HG03460 (cell line): ENCODE data around the gene DRGX.

Source experiments
- ATAC-seq: cut with Tn5 transposase; IDR thresholded peaks from one replicate; pipeline ENCODE4 v1.9.1; 2021; ENCODE audit not compliant: unreplicated experiment

The DRGX gene

DNA sequence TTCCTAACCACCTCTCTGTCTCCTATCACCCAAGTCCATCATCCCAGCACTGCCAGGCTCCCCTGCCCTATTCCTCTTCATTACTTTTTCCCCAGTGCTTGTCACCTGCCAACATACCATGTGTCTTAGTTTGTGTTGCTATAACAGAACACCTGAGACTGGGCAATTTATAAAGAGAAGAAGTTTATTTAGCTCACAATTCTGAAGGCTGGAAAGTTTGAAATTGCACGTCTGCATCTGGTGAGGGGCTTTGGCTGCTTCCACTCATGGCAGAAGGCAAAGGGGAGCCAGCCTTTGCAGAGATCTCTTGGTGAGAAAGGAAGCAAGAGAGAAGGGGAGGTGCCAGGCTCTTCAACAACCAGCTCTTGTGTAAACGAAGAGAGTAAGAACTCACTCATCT is 47.3 kb downstream of the DRGX start:
- ATAC-seq: no peak

DNA sequence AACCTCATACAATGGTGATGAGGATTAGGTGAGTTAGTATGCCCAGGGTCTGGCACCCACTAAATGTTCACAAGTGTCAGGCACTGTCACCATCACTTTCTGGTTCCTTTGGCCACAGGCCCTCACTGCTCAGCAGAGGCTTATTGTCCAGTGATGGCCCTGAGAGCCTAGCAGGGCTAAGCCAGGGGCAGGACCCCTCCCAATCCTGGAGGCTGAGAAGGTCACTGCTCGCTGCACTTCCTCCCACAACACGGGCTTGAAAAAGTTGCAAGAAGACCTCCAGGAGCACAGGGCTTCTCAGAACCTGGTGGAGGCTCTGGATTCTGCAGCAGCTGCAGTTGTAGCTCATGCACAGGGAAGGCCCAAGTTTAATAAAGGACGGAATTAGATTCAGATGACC is 48.1 kb downstream of the DRGX start:
- ATAC-seq: no peak

DNA sequence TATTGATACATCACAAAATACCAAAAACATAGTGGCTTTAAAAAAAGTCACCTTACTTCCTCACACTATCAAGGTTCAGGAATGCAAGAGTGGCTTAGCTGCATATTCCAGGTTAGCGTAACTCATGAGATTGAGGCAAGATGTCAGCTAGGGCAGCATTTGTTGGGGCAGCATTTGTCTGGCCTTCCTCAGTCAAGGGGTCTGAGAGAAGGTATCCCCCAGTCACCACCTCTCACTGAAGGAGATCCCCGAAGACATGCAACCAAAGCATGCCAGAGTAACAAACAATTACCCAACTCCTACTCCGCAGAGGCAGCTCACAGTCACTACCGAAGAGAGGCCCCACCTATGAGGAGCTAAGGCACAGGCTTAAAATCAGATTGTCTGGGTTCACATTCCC is 48.5 kb downstream of the DRGX start:
- ATAC-seq: no peak

DNA sequence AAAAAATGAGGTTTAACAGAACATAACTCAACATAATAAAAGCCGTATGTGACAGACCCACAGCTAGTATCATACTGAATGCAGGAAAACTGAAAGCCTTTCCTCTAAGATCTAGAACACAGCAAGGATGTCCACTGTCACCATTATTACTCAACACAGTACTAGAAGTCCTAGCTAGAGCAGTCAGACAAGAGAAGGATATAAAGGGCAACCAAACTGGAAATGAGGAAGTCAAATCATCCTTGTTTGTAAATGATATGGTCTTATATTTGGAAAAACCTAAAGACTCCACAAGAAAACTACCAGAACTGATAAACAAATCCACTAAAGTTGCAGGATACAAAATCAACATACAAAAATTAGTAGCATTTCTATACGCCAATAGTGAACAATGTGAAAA is 51.0 kb downstream of the DRGX start:
- ATAC-seq: no peak

DNA sequence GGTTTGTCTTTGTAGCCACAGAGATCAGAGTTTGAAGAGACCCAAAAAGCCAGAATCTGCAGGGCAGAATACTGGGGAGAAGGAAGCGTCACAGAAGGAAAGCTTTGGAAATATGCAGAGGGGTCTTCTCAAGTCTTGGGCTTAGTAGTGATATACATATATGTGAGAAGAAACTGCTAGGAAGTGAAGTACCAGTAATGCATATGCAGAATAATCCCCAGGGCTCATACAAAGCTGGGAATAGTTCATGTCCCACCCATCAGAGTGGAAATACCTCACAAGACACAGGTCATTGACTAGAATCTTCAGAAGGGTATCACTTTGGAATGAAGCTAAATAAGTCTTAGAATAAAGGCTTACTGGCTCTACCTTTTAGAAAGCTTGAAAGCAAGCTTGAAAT is 57.3 kb downstream of the DRGX start:
- ATAC-seq: no peak

DNA sequence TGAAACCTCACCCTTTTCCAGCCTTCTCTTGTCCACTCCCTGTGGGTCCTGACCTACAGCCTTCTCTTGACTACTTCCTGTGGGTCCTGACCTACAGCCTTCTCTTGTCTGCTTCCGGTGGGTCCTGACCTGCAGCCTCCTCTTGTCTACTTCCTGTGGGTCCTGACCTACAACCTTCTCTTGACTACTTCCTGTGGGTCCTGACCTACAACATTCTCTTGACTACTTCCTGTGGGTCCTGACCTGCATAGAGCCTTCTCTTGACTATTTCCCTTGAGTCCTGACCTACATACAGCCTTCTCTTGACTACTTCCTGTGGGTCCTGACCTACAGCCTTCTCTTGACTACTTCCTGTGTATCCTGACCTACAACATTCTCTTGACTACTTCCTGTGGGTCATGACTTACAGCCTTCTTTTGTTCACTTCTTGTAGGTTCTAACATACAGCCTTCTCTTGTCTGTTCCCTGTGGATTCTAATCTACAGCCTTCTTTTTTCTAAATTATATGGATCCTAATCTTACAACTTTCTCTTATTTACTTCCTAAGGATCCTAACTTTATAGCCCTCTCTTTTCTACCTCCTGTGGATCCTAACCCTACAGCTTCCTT is 60.4 kb downstream of the DRGX start:
- ATAC-seq: no peak

DNA sequence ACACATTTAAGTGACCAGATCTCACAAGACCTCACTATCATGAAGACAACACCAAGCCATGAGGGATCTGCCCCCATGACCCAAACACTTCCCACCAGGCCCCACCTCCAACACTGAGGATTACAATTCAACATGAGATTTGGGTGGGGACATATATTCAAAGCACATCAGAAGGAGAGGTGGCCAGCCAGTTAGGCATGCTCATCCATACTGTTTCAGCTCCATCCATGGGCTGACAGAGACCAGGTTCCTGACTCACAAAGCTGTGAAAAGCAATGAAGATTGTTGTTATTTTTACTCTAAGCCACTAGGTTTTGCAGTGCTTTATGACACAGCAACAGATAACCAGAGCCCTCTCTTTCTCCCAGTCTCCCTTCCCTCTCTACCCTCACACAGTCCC is 60.9 kb downstream of the DRGX start:
- ATAC-seq: no peak

DNA sequence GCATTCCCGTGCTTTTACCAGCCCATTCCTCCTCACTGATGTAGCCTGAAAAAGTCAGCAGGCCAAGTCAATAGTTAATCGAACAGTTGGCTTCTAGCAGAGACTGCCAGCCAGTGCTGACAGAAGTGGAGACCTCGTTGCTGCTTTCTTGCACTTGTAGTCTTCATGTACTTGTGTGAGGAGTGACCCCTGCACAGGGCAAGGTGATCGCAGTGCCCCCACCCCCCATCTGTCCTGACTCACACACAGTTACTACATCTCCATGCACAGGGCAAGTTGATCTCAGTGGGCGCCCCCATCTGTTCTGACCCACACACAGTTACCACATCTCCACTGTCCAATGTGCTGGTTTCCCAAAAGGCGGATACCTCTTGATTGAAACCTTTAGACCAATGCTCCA is 62.7 kb downstream of the DRGX start:
- ATAC-seq: no peak

DNA sequence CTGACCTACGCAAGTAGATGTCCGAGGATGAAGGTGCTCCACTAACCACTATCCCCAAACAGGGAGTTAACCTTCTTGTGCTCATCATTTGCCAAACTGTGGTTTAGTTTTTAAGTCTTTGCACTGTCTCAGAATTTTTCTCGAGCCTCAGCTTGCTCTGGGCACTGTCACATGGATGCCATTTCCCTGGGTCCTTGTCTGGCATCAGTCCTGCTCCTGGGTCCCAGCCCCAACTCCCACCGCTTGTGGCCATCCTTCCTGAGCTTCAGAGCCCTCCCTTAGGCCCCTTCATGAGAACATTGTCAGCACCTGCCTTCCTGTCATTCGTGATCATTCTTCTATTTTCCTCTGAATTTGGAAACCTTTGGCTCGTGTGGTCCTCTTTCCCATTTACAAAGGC is 63.1 kb downstream of the DRGX start:
- ATAC-seq: no peak

DNA sequence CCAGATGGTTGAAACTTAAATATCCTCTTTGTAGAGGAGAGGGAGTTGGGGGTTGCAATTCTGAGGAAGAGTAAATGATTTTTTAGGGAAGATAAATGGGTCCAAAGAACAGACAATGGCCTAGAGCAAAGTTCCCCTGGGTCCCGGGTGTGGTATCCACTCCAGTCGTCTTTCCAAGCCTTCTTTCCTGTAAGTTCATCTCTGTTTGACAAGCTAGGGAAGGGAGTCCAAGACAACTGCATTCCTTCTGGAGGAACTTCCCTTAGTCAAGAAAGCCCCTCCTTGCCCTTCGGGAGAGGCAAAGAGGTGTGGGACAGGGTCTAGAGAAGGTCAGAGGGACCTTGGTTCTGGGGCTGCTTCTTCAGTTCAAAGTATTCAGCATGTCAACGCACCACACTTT is 63.6 kb downstream of the DRGX start:
- no peak for ATAC-seq

DNA sequence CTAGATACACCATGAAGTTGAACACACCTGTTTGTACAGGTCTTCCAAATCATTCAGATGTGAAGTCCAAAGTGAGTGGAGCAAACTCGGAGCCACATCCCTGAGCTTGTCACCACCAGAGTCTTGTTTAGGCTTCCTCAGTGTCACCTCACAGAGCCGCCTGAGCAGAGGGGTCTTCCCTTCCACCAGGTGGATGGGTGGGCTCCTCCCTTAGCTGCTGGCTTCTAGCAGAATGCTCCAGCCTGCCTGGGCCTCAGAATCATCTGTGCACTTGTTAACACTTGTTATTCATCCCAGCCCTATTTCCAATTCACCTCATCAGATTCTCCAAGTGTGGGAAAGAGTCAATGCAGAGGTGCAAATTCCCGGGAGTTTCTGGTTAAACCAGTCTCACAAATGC is 64.5 kb downstream of the DRGX start:
- no peak for ATAC-seq

DNA sequence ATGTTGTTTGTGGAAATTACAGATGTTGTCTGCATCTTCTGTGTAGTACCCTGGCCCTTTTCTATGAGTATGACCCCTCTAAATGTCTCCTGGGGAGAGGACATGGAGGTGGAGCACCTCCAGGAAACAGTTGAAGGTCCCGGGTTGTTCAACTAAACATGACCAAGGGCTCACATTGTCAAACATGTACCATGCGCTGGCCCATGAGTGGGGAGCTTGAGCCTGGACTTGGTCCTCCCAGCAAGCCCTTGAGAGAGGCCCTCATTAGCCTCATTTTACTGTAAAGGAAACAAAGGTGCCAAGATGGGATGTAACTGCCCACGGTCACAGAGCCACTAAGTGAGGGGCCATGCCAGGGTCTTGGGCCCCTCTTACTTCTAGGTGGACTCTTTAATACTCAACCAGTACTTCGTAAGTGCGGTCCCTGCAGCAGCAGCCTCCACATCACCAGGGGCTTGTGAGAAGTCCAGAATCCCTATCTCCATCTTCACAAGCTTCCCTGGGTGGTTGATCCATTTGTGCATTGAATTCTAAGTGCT is 65.7 kb downstream of the DRGX start:
- ATAC-seq: no peak

DNA sequence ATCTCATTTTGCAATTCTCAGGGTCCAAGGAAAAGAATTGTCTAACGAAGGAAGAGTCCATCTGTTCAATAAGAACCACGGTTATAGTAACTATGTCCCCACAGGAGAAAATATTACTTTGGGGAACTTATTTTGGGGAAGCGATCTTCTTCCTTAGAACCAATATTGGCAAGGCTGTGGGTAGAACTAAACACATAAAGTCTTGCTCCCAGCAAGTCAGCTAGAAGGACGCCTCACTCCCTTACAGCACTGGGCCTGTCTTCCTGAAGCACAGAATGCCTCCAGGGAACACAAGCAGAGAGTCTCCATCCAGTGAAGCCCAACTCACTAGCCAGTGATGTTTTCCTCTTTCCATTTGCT is 66.8 kb downstream of the DRGX start:
- no peak for ATAC-seq

DNA sequence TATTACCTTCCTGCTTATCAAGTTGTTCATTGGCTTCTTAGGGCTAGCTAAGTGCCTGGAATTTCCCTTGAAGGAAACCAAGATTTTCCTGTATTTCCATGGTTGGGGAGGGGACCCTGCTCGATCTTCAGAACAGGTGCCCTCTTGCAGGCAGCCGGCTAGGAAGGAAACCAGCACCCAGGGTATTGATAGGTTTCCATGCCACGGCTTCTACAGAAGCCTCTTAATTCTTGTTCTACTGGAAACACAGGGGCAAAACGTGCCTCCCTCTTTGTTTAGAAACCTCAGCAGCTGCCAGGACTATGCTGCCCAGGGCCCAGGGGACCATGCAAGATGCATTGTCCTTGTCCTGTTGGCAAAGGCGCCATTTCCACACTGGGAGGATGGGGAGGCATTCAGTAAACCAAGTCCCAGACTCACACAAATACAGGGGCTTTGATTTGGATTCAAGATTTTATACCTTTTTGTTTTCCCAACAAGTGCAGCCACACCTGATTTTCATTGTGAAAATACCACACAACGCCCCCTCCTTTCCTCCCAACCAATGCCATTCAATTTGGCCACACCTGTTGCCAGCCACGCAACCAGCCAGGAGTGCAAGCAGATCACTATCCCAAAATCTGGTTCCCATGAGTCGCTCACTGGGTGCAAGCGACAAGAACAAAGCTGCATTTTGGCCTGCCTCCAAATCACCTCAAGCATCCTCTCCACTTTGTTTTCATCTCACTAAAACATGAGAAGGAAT is 67.3 kb downstream of the DRGX start:
- no peak for ATAC-seq

DNA sequence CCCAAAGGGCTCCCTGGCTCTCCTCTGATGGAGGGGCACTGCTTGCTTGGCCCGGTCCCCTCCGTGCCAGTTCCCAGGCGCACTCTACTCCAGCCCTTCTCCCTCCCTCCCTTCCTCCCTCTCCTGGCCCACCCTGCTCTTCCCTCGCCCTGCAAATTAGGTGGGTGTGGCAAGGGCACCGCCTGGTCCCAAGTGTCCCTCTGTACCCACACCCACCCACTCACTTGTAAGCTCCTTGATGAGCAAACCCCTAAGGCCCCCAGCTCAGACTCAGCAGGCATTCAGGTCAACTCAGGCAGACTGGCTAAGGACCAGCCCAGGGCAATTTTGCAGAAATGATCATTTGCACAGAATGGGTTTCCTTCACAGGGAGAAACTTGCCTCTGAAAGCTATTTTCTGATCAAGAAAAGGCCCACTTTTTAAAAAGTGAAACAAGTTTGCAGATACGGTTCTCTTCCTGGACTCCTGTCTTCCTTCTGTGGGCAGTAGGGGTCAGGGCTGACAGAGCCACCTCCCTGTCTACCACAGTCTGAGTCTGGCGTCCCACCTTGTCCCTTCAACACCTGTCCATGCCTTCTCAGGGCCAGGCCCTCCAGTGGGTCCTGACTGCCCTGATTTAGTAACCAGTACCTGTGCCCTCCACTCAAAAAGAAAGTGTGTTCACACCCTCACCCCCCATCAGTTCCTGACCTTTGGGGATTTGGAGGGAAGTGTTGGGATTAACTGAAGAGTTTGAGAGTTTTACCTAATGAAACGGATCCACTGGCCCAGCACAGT is 68.7 kb downstream of the DRGX start:
- ATAC-seq: no peak

DNA sequence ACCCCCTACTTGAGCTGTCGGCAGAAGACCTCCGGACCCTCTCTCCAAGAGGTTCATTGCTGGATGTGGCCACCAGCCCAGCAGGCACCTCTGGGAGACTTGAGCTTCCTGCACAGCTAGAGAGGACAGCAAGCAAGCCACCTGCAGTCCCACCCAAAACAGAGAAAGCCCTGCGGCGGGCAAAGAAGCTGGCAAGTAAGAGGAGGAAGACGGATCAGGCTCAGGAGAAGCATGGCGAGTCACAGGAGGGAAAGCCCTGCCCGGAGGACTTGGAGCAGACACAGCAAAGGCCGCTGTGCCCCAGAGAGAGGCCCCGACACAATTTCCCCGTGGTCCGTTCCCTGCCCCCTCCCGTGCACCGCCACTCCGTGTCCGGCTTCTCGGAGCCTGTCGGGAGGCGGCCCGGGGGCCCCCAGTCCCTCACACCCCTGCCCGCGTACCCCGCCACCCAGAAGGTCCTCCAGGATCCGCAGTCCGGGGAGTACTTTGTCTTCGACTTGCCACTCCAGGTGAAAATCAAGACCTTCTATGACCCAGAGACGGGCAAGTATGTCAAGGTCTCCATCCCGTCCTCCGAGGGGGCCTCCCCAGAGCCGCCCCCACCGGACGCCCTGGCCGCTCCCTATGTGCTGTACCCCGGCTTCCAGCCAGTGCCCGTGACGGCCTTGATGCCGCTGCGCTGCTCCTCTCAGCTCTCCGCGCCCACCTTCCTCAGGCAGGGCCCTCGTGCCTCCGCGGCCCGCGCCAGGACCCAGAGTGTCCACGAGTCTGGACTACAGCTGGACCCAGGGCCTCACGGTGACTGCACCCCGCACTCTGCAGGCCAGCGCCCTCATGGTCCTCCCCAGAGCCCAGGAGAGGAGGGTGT is 69.7 kb downstream of the DRGX start:
- no peak for ATAC-seq

DNA sequence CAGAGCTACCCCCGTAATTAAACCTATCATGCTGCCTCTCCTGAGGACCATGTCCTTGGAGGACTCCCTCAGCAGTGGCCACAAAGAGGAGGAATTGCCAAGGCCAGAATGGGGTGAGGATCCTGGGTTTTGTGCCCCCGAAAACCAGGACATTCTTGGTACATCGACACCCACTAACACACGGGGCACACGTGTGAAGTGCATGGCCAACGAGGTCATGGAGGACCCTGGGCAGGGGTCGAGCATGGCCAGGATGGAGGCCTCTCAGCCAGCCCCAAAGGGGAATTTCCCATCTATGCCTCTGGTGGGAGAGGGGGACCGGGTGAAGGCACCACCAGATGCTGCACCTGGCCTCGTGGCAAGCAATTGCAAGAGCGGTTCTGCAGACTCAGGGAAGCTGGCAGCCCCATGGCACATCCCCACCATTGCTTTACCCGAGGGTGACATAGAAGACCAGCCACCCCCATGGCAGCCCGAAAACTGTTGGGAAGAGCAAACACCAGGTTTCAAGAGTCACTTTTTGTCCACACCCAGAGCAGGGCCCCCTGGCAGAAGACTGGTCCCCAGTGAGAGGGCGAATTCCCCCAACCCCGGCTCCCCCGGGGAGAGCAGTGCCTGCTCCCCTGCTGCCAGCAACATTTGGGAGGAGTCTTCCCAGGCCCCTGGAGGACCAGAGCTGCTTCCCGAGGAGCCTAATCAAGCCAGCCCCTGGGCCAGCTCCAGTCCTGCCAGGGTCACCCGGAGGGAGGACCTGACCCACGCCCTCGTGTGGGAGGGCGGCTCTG is 70.6 kb downstream of the DRGX start:
- no peak for ATAC-seq

DNA sequence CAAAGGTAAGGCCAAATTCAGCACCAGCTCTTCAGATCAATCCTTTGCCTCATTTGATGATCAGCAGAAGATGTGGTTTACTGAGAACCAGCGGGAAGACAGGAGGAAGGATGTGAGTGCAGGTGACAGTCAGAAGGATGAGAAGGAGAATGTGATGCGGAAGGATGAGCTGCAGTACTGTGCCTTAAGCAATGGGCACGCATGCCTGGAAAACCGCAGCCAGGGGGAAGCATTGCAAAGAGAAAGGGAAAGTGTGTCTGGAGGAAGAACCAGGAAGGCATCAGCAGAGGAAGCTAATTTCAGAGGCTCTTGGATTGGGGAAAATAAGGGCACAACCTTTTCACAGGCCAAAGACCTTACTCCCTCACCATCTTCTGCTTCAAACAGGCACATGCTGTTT is 71.2 kb downstream of the DRGX start:
- no peak for ATAC-seq

DNA sequence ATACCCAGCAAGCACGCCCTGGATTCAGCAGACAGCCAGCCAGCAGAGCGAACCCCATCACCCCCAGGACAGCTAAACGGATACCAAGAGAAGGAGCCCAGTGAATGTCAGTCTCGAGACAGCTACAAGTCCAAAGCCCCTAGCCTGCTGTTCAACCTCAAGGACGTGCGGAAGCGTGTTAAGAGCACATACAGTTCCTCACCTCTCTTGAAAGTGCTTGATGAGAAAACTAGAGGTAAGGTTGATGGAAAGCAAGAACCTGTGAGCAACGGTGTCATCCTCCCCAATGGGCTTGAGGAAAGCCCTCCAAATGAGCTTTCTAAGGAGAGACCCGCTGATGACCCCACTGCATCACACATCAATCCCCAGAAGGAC is 72.0 kb downstream of the DRGX start:
- ATAC-seq: no peak

DNA sequence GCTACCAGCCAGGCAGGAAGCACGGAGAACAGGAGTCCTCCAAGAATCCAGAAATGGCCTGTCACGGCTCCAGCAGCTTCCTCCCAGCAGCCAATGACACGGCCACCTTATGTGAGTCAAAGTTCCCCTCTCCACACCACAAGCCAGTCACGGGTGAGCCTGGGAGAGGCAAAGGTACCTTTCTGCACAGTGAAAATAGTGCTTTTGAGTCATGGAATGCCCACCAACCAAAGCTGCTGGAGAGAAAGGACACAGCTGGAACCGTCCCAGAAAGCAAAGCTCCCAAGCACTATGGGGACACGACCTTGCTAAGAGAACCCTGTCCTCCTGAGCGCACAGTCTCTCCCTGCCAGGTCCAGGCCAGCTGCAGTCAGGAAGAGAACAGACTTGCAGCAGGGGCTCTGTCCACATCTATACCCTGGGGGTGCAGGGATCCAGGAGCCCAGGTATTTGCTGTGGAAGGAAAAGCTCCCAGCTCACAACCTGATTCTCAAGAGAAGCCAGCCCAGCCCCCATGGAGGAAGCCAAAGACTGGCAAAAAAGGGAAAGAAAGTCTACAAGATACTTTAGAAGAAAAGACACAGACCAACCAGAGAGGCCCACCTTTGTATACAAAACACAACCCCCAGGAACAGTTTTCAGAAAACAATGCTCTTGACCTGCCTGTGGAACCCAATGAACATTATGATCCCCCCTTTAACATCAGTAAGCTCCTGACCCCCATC is 72.6 kb downstream of the DRGX start:
- no peak for ATAC-seq
